HFF-Myc (cell line): ENCODE measurements around the gene TMEM238.
"Not testable (repeated sequence)": the region's sequence is repeated elsewhere in the genome, so short reads cannot be mapped to it uniquely, and the experiment has no call there.

Source experiments
- DNase-seq: peaks from one replicate; pipeline ENCODE4 v3.0.0-alpha.2; 2011; ENCODE audit warnings: low read depth; ENCODE audit errors: extremely low read depth
- H3K4me3 ChIP-seq: replicated peaks from 2 replicates; pipeline ENCODE4 v1.5.1; 2011; ENCODE audit warnings: low read depth, mild to moderate bottlenecking, control low read depth, low read length
- CTCF ChIP-seq: IDR thresholded peaks from 2 replicates; pipeline ENCODE4 v1.5.1; 2012; ENCODE audit warnings: mild to moderate bottlenecking, low read depth, low read length, control low read depth; ENCODE audit errors: missing control alignments

TMEM238 gene

GRCh38 chr19:55407800-55408532, 23.9 kb upstream of the TMEM238 start:
- TF ChIP-seq CTCF = no peak
- peak overlapping the region; percentile 90 for H3K4me3 ChIP-seq
- DNase-seq = peak; percentile 99

- not testable (repeated sequence) for DNase-seq
Observed at GRCh38 chr19:55407550-55407799, 23.4 kb upstream of the TMEM238 start, which contains the start of gene UBE2S. Gene UBE2S, minus strand, starts transcription at chr19:55407788. Its CDS starts 199 bp downstream, at chr19:55407589.

GRCh38 chr19:55406826-55407549, 22.9 kb upstream of the TMEM238 start:
- no peak for TF ChIP-seq CTCF
- H3K4me3 ChIP-seq = peak overlapping the region; percentile 90
- no peak for DNase-seq

More at GRCh38 chr19:55407550-55407799, 23.4 kb upstream of the TMEM238 start, which contains the start of gene UBE2S:
- H3K4me3 ChIP-seq = peak within 1 kb of the TSS; percentile 90

GRCh38 chr19:55406091-55406825, 22.2 kb upstream of the TMEM238 start:
- no peak for TF ChIP-seq CTCF
- H3K4me3 ChIP-seq = peak overlapping the region; percentile 90
- DNase-seq = no peak

GRCh38 chr19:55405638-55406037, 21.5 kb upstream of the TMEM238 start:
- peak overlapping the region; percentile 90 for H3K4me3 ChIP-seq
- DNase-seq = no peak
- TF ChIP-seq CTCF = no peak

GRCh38 chr19:55402509-55402908, 18.4 kb upstream of the TMEM238 start:
- no peak overlapping the region for H3K4me3 ChIP-seq
- no peak for DNase-seq
- no peak for TF ChIP-seq CTCF

GRCh38 chr19:55401390-55401789, 17.3 kb upstream of the TMEM238 start:
- not testable (repeated sequence) for DNase-seq, H3K4me3 ChIP-seq
